ENCODE results near the gene COL17A1. TPM values are rescaled to one million over a fixed set of nuclear protein-coding genes. Genes with fewer than 3 reads are reported as not detected.

The COL17A1 gene
- total and polyA plus RNA-seq, 2 of the 13 experiments (the other 11 are each of a cell fraction or from before 2014, with no cell fraction given) = 0.03 TPM; not detected in 1

- intact Hi-C loops (cut with micrococcal nuclease; ENCODE audit: unreplicated experiment) (no loop called here), in situ Hi-C loops (cut with HindIII; ENCODE audit: extremely low pct_ligation_motif_present, low pct_unique_long_range_greater_than_20kb) (no loop called here)
- TF ChIP-seq SOX13 (IDR thresholded peaks at IDR 0.05) = no peak
- TF ChIP-seq SOX13 (CRISPR knock-in tag; conservative IDR thresholded peaks at IDR 0.05 in 1 of 2, IDR thresholded peaks at IDR 0.05 in 1 of 2) = peak in 1 of 2 experiments; percentile 39; a peak in 2 of 4 replicates
- no peak for TF ChIP-seq RFX1 (IDR thresholded peaks at IDR 0.05)
- ATAC-seq (no peak), DNase-seq (ENCODE audit: low spot score) (no peak), FAIRE-seq (no peak)
- H3K27me3 ChIP-seq (ENCODE audit: control insufficient read depth in 1 of 2, insufficient read depth in 2 of 2, low read length in 2 of 2) = peaks cover 1 to 38% of the 10 kb centered on the region in 2 experiments; a peak in 3 of 5 replicates
- no peaks in the 10 kb centered on the region for H3K9me3 ChIP-seq (ENCODE audit: low read length)
- BruUV-seq (replicated peaks) = no TSS peak
- H3K27ac ChIP-seq (ENCODE audit: extremely low read length, insufficient read depth, low read length) = no peak overlapping the region
- ChIA-PET CTCF (ENCODE audit: low intra/inter-chr PET ratio, low total read pairs) (no interaction called here), POLR2A (no interaction called here)
- 25% methylated on average over 3 of the region's 3 CpGs for WGBS (ENCODE audit: low lambda C conversion rate)
- H2AFZ ChIP-seq (ENCODE audit: low read length) = no peak overlapping the region
- no peaks in the 10 kb centered on the region for H3K79me2 ChIP-seq (ENCODE audit: insufficient read depth, low read length)
- H3K36me3 ChIP-seq (replicated peaks in 1 of 2; ENCODE audit: control insufficient read depth in 1 of 2, insufficient read depth in 2 of 2, low read length in 2 of 2) = no peaks in the 10 kb centered on the region
- no peak overlapping the region for H3K9ac ChIP-seq (ENCODE audit: insufficient read depth, low read depth, low read length)
- H4K20me1 ChIP-seq (ENCODE audit: insufficient read depth, low read length) = no peaks in the 10 kb centered on the region
- no peak overlapping the region for H3K4me2 ChIP-seq (ENCODE audit: low read depth, low read length)
- no peak overlapping the region for H3K4me3 ChIP-seq (replicated peaks in 1 of 3; ENCODE audit: insufficient read depth in 1 of 3, low read depth in 2 of 3, low read length in 3 of 3)
- no peaks in the 10 kb centered on the region for H3K4me1 ChIP-seq (ENCODE audit: insufficient read depth, low read length)
These were observed 8.9 kb downstream of the COL17A1 start for GRCh38 chr10:104076743-104077160.

- POLR2A ChIA-PET = no interaction called here
- no peak for ATAC-seq
- 29% methylated on average over 6 of the region's 6 CpGs for WGBS (ENCODE audit: low lambda C conversion rate)
- TF ChIP-seq ZNF652 (CRISPR knock-in tag; IDR thresholded peaks at IDR 0.05; ENCODE audit: borderline replicate concordance, low read depth) = no peak
- TF ChIP-seq E2F2 (CRISPR knock-in tag; IDR thresholded peaks at IDR 0.05; ENCODE audit: borderline replicate concordance) = no peak
- TF ChIP-seq ZBTB14 (CRISPR knock-in tag; IDR thresholded peaks at IDR 0.05) = no peak
- TF ChIP-seq ATF7 (IDR thresholded peaks at IDR 0.05) = peak; percentile 47; the same call in 1 of the 2 replicates
- no peak for TF ChIP-seq ATF7 (CRISPR knock-in tag; IDR thresholded peaks at IDR 0.05)
- no peak for TF ChIP-seq HMG20A (CRISPR knock-in tag; IDR thresholded peaks at IDR 0.05; ENCODE audit: borderline replicate concordance)
These were observed 11.2 kb downstream of the COL17A1 start for GRCh38 chr10:104074505-104074904.

More at GRCh38 chr10:104074505-104074904, 11.2 kb downstream of the COL17A1 start:
- H3K79me2 ChIP-seq (ENCODE audit: insufficient read depth, low read length) = no peaks in the 10 kb centered on the region
- no peak overlapping the region for H3K27ac ChIP-seq (ENCODE audit: extremely low read length, insufficient read depth, low read length)
- intact Hi-C loops (cut with micrococcal nuclease; ENCODE audit: unreplicated experiment) (no loop called here), in situ Hi-C loops (cut with HindIII; ENCODE audit: extremely low pct_ligation_motif_present, low pct_unique_long_range_greater_than_20kb) (no loop called here)
- no peaks in the 10 kb centered on the region for H3K9me3 ChIP-seq (ENCODE audit: low read length)
- no peaks in the 10 kb centered on the region for H3K36me3 ChIP-seq (replicated peaks in 1 of 2; ENCODE audit: control insufficient read depth in 1 of 2, insufficient read depth in 2 of 2, low read length in 2 of 2)
- no peaks in the 10 kb centered on the region for H3K4me1 ChIP-seq (ENCODE audit: insufficient read depth, low read length)
- no peak overlapping the region for H3K9ac ChIP-seq (ENCODE audit: insufficient read depth, low read depth, low read length)
- H3K4me3 ChIP-seq (replicated peaks in 1 of 3; ENCODE audit: insufficient read depth in 1 of 3, low read depth in 2 of 3, low read length in 3 of 3) = no peak overlapping the region
- BruUV-seq (replicated peaks) = no TSS peak
- H2AFZ ChIP-seq (ENCODE audit: low read length) = no peak overlapping the region
- H4K20me1 ChIP-seq (ENCODE audit: insufficient read depth, low read length) = no peaks in the 10 kb centered on the region
- peaks cover 4 to 52% of the 10 kb centered on the region in 2 experiments; a peak in 3 of 5 replicates for H3K27me3 ChIP-seq (ENCODE audit: control insufficient read depth in 1 of 2, insufficient read depth in 2 of 2, low read length in 2 of 2)
- no peak for DNase-seq (ENCODE audit: low spot score)
- CTCF ChIA-PET (ENCODE audit: low intra/inter-chr PET ratio, low total read pairs) = no interaction called here
- no peak for FAIRE-seq
- H3K4me2 ChIP-seq (ENCODE audit: low read depth, low read length) = no peak overlapping the region
